ENCODE data around the gene NUCB1.
"Not testable (repeated sequence)": the region's sequence is repeated elsewhere in the genome, so short reads cannot be mapped to it uniquely, and the experiment has no call there.

NUCB1 gene

DNA sequence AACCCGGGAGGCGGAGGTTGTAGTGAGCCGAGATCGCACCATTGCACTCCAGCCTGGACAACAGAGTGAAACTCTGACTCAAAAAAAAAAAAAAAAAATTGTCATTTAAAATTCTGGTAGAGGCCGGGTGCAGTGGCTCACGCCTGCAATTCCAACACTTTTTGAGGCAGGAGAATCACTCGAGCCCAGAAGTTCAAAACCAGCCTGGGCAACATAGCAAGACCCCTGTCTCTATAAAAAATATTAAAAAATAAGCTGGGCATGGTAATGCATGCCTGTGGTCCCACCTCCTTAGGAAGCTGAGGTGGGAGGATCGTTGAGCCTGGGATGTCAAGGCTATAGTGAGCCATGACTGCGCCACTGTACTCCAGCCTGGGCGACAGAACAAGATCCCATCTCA, 6.2 kb downstream of the NUCB1 start:
- DNase-seq (ENCODE audit: low read depth), result no peak

DNA sequence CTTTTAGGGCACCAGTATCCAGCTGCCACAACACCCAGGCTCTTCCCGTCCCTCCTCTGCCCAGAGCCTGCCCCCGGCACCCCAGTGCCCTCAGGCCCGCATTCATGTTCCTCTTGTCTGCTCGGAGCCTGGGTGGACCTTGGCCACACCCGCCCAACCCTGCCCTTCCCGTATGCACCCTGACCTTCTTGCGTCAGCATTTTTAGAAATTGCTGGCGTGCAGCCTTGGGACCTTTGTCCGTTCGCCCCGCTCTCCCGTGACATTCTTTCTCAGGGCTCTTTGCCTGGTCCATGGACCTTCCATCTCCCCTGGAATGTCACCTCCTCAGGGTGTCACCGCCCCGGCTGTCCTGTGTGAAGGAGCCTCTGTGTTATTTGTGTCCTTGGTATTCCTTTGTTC, 7.6 kb downstream of the NUCB1 start:
- no peak for DNase-seq (ENCODE audit: low read depth)

DNA sequence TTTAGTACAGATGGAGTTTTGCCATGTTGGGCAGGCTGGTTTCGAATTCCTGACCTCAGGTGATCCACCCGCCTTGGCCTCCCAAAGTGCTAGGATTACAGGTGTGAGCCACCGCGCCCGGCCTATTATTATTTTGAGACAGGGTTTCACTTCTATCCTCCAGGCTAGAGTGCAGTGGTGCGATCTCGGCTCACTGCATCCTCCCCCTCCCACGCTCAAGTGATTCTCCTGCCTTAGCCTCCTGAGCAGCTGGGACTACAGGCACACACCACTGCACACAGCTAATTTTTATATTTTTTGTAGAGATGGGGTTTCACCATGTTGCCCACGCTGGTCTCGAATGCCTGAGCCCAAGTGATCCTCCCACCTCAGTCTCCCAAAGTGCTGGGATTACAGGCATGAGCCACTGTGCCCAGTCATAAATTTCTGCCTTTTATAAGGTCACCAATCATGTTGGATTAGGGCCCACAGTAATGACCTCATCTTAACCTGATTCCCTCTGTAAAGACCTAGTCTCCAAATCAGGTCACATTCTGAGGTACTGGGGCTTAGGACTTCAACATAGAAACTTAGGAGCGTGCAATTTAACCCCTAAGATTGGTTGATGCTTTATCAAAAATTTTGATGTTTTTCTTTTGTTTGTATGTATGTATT, 9.4 kb downstream of the NUCB1 start:
- DNase-seq (ENCODE audit: low read depth), result not testable (repeated sequence)

DNA sequence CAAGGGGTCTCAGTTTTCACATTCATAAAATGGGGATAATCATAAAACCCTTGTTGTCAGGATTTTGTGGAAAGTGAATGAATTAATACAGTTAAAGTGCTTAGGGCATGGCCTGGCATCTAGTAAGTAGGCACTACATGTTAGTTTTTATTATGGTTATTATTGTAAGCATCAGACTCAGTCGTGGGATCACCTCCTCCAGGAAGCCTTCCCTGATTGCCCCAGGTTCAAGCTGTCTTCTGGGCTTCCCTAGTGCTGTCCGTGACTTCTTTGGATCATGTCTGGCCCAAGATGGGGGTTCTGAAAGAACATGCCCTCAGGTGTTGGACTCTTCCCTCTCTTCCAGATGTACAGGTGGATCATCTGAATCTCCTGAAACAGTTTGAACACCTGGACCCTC, 10.7 kb downstream of the NUCB1 start:
- DNase-seq (ENCODE audit: low read depth), result no peak

DNA sequence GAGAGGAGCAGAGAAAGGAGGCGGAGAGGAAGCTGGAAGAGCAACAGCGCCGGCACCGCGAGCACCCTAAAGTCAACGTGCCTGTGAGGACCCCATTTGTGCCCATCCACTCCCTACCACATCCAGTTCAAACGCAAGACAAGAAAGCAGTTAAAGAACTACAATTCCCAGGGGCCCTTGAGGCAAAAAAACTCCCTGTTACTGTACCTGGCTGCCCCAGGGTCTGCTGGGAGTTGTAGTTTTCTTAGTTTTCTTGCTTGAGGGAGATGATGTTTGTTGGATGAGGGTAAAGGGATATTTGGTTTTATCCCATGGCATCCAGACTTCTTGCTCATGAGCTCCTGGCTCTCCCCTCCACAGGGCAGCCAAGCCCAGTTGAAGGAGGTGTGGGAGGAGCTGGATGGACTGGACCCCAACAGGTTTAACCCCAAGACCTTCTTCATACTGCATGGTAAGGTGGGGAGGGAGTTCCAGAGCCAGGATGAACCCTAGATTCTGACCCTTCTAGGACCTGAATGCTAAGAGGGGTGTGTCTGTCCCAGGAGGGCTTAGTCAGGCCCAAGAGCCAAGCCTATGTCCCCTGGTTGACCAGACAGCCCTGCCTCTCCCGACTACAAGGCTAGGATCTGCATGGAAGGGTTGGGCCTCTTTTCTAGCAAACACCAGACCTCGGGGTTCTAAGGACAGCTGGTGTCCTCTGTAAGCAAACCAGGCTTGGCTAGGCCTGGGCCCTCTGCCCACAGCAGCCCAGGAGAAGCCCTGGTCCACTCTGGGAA, 13.2 kb downstream of the NUCB1 start:
- no peak for DNase-seq (ENCODE audit: low read depth)

DNA sequence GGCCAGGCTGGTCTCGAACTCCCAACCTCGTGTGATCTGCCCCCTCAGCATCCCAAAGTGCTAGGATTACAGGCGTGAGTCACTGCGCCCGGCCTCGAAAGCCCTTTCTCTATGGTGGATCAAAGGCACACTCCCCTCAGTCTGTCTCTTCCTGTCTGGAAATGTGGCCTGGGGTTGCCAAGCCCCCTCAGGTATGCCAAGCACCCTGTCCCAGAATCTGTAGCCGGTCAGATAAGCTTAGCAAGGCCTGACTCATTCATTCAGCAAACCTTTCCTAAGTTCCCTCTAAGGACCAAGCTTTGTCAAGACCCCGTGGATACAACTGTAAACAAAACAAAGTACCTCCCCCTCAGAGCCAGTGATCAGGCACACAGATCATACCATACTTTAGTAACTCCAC, 14.1 kb downstream of the NUCB1 start:
- DNase-seq (ENCODE audit: low read depth), result no peak

DNA sequence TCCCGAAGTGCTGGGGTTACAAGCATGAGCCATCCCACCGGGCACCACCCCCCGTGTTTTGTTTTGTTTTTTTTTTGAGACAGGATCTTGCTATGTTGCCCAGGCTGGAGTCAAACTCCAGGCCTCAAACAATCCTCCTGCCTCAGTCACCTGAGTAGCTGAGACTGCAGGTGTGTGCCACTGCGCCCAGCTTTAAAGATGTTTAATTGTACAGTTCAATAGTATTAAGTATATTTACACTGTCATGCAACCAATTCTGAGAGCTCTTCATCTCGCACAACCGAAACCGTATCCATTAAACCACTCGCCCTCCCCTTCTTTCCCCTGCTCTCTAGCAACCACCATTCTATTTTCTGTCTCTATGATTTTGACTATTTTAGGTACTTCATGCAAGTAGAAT, 15.6 kb downstream of the NUCB1 start:
- DNase-seq (ENCODE audit: low read depth), result no peak

DNA sequence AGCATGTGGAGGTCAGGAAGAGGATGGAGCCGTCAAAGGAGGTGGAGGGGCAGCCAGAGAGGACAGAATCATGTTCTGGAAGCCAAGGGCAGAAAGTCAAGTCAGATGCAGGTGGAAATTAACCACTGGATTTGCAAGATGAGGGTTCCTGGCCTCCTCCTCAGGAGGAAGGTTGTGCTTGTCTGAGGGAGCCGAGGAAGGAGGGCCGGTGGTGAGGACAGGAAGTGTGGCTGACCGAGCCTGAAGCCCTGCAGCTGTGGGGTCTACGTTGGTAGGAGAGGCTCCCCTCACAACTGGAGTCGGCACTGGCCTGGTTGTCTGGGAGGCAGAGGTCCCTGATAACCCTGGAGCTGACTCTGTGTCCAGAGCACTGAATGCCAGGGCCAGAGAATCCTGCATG, 18.0 kb downstream of the NUCB1 start:
- no peak for DNase-seq (ENCODE audit: low read depth)

DNA sequence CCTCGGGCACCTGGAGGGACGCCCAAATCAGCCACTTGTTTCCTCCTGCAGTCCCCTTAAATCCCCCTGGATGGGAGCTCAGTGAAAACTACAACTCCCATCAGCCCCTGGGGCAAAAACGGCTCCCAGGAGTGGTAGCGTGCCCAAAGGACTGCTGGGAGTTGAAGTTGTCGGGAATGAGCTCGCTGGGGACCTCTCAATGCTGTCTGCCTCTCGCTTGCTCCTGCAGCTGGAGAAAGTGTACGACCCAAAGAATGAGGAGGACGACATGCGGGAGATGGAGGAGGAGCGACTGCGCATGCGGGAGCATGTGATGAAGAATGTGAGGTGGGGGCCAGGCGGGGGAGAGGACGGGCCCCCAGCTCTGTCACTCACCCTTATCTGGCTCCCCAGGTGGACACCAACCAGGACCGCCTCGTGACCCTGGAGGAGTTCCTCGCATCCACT, 18.7 kb downstream of the NUCB1 start:
- no peak for DNase-seq (ENCODE audit: low read depth)

DNA sequence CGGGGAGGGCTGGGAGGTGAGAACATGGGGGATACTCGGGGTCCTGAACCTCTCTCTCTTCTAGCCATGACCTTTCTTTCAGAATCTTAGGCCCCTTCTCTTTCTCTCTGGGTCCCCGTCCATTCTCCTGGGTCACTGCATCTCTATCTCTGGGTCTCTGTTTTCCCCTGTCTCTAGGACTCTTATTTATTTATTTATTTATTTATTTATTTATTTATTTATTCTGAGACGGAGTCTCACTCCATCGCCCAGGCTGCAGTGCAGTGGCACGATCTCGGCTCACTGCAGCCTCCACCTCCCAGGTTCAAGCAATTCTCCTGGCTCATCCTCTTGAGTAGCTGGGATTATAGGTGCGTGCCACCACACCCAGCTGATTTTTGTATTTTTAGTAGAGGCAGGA, 19.2 kb downstream of the NUCB1 start:
- DNase-seq (ENCODE audit: low read depth), result not testable (repeated sequence)

DNA sequence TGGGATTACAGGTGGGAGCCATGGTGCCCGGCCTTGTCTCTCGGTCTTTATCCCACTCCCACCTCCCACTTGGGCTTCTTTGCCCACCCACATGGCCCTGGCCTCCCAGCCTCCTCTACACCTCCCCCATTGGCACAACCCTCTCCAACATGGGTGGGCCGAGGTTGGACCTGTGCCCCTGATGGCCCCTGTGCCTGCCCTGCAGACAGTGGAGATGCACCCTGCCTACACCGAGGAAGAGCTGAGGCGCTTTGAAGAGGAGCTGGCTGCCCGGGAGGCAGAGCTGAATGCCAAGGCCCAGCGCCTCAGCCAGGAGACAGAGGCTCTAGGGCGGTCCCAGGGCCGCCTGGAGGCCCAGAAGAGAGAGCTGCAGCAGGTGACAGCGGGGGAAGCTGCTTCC, 20.8 kb downstream of the NUCB1 start:
- no peak for DNase-seq (ENCODE audit: low read depth)

DNA sequence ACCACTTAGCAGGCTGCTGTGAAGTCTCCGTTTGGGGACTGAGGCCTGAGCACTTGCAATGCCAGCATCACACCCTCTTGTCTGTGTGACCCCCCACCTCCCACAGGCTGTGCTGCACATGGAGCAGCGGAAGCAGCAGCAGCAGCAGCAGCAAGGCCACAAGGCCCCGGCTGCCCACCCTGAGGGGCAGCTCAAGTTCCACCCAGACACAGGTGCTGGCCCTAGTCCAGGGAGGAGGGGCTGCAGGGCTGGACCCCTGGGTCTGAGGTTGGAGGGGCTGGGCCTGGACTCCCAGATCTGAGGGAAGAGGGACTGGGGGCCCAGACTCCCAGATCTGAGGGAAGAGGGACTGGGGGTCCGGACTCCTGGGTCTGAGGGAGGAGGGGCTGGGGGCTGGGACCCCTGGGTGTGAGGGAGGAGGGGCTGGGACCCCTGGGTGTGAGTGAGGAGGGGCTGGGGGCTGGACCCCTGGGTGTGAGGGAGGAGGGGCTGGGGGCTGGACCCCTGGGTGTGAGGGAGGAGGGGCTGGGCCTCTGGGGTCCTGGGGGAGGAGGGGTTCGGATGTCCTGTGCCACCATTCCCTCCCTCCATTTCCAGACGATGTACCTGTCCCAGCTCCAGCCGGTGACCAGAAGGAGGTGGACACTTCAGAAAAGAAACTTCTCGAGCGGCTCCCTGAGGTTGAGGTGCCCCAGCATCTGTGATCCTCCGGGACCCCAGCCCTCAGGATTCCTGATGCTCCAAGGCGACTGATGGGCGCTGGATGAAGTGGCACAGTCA, 21.8 kb downstream of the NUCB1 start:
- no peak for DNase-seq (ENCODE audit: low read depth)

DNA sequence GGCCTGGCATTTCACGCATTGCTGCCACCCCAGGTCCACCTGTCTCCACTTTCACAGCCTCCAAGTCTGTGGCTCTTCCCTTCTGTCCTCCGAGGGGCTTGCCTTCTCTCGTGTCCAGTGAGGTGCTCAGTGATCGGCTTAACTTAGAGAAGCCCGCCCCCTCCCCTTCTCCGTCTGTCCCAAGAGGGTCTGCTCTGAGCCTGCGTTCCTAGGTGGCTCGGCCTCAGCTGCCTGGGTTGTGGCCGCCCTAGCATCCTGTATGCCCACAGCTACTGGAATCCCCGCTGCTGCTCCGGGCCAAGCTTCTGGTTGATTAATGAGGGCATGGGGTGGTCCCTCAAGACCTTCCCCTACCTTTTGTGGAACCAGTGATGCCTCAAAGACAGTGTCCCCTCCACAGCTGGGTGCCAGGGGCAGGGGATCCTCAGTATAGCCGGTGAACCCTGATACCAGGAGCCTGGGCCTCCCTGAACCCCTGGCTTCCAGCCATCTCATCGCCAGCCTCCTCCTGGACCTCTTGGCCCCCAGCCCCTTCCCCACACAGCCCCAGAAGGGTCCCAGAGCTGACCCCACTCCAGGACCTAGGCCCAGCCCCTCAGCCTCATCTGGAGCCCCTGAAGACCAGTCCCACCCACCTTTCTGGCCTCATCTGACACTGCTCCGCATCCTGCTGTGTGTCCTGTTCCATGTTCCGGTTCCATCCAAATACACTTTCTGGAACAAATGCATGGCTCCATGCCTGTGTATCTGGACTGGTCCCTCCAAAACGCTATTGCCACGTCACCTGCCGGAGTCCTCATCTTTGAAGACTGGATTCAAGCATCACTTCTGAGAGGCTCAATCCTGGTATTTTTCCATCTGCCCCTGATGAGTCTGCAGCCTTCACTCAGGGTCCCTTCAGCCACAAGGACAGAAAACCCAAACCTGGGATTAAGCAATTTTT, 22.7 kb downstream of the NUCB1 start:
- no peak for DNase-seq (ENCODE audit: low read depth)

DNA sequence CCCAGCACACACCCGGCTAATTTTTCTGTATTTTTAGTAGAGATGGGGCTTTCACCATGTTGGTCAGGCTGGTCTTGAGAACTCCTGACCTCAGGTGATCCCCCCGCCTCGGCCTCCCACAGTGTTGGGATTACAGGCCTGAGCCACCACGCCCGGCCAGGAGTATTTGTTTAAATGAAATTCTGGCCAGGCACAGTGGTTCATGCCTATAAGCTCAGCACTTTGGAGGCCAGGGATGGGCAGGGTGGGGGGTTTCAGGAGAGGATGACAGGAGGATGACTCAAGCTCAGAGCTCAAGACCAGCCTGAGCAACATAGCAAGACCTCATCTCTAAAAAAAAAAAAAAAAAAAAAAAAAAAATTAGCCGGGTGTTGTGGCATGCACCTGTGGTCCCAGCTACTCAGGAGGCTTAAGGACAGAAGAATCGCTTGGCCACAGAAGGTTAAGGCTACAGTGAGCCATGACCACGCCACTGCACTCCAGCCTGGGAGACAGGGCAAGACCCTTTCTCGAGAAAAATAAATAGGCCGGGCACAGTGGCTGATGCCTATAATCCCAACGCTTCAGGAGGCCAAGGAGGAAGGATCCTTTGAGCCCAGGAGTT, 25.2 kb downstream of the NUCB1 start:
- no peak for DNase-seq (ENCODE audit: low read depth)

DNA sequence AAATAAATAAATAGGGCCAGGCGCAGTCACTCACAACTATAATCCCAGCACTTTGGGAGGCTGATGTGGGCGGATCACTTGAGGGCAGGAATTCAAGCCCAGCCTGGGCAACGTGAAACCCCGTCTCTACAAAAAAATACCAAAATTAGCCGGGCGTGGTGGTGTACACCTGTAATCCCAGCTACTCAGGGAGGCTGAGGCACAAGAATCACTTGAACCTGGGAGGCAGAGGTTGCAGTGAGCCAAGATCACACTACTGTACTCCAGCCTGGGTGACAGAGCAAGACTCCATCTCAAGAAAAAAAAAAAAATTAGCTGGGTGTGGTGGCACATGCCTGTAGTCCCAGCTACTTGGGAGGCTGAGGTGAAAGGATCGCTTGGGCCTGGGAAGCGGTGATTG, 25.8 kb downstream of the NUCB1 start:
- DNase-seq (ENCODE audit: low read depth), result not testable (repeated sequence)

DNA sequence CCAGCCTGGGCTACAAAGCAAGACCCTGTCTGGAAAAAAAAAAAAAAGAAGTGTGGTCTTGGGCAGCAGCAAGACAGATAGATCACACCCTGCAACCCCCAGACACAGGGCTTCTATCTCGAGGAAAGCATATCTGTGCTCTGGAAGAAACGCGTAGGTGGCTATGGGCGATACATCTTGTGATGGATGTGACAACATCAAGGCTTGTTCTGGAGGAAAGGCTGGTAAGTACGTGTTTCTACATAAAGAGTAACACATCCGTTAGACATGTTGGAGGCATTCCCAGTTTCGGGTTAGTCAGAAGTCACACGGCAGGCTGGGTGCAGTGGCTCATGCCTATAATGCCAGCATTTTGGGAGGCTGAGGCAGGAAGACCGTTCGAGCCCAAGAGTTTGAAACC, 26.8 kb downstream of the NUCB1 start:
- DNase-seq (ENCODE audit: low read depth), result no peak

DNA sequence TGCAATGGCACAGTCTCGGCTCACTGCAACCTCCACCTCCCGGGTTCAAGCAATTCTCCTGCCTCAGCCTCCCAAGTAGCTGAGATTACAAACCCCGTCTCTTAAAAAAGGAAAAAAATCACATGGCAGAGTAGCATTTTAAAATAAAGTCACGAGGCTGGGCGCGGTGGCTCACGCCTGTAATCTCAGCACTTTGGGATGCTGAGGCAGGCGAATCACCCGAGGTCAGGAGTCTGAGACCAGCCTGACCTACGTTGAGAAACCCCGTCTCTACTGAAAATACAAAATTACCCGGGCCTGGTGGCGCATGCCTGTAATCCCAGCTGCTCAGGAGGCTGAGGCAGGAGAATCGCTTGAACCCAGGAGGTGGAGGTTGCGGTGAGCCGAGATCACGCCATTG, 27.6 kb downstream of the NUCB1 start:
- not testable (repeated sequence) for DNase-seq (ENCODE audit: low read depth)

DNA sequence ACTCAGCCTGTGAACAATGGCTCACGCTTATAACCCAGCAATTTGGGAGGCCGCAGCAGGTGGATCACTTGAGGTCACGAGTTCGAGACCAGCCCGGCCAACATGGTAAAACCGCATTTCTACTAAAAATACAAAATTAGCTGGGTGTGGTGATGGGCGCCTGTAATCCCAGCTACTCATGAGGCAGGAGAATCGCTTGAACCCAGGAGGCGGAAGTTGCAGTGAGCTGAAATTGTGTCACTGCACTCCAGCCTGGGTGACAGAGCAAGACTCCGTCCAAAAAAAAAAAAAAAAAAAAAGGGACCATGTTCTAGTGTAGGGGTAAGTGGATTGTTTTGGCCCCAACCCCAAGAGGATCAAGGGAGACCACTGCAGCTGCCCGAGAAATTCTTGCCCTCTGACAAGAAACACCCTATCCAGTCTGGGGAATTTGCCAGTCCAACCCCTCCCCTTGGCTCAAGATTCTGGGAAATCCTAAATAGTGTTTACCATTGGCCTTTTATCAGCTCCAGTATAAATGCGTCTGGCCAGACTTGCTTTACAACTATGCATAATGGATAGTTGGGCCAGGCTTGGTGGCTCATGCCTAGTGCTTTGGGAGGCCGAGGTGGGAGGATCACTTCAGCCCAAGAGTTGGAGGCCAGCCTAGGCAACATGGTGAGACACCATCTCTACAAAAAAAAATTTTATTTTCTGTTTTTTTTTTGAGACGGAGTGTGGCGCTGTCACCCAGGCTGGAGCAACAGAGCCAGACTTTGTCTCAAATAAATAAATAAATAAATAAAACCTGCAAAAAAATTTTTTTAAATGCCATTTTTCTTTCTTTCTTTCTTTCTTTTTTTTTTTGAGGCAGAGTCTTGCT, 28.3 kb downstream of the NUCB1 start:
- DNase-seq (ENCODE audit: low read depth), result no peak

DNA sequence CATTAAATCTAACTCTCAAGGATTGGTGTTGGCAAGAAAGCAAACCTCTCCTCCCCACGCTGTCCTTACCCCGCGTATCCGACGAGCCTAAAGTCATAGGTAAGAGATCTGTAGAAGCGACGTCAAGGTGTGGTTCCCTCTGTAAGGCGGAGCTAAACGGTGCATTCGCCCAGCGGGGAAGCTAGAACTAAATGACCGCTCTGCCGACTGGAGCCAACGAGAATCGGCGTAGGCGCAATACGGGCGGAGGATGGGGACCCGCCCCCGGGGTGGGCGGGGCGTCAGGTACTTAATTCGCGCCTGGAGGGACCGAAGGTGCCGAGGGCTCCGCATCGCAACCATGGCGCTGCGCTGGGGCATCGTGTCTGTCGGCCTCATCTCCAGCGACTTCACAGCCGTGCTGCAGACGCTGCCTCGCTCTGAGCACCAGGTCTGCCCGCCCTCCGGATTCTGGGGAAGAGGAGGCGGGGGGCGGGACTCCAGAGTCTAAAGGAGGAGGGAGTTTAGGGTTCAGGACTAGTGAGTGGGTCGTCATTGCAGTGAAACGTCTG, 33.3 kb downstream of the NUCB1 start, which contains the start of gene DHDH:
DHDH (plus strand) TSS at position 318 of the 551 bp plus-strand sequence; CDS start at position 341, 23 bp downstream.
- DNase-seq (ENCODE audit: low read depth), result peak; percentile 70

DNA sequence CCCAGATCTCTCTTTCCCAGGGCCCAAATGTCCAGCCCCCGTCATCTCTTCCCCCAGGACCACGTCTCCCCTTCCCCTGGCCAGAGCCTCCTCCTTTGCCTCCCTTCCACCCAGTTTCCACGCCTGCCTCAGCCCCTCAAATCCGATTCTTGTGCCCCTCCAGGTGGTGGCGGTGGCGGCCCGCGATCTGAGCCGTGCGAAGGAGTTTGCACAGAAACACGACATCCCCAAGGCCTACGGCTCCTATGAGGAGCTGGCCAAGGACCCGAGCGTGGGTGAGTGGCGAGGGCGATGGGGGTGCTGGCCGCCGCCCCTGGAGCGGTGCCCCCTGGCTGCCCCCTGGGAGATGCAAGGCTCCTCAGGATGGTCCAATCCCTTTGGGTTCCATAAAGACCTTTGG, 34.7 kb downstream of the NUCB1 start:
- no peak for DNase-seq (ENCODE audit: low read depth)

Data from stimulated activated CD8-positive, alpha-beta memory T cell treated with anti-CD3 and anti-CD28 coated beads, Interleukin-12 subunit alpha, Interleukin-12 subunit beta, amount 100 ng/mL, for 1 hour (primary cell).